ENCODE results near the gene MYOG.

GRCh38 chr1:203065986-203066385, 19.8 kb downstream of the MYOG start:
- TF ChIP-seq CTCF (IDR thresholded peaks at IDR 0.05) (no peak), EP300 (IDR thresholded peaks at IDR 0.05) (no peak)
